Fibroblast of lung (primary cell): ENCODE results near the gene FGR.

Experiments used
- CTCF ChIP-seq, 2 donors: IDR thresholded peaks in 1 of 2; conservative IDR thresholded peaks in 1 of 2; 1 replicate in 1 of 2; 2 replicates in 1 of 2; pipeline ENCODE4 v1.5.1; 2011 to 2012; ENCODE audit warnings: low read length in 2 of 2, control low read depth in 1 of 2, inconsistent platforms in 1 of 2, low read depth in 1 of 2, mild to moderate bottlenecking in 1 of 2
- EZH2 ChIP-seq: IDR thresholded peaks from 2 replicates; pipeline ENCODE4 v1.5.1; 2012; ENCODE audit warnings: low read length, control low read depth, mild to moderate bottlenecking; ENCODE audit errors: missing control alignments

GRCh38 chr1:27616441-27616840, 18.5 kb downstream of the FGR start:
- TF ChIP-seq CTCF (conservative IDR thresholded peaks at IDR 0.05 in 1 of 2, IDR thresholded peaks at IDR 0.05 in 1 of 2; ENCODE audit: low read depth in 1 of 2, low read length in 2 of 2) (peak in 1 of 2 donors; percentile 27), EZH2 (no peak)
